ENCODE results near the gene LY6G6C. TPM values are rescaled to one million over a fixed set of nuclear protein-coding genes. Genes with fewer than 3 reads are reported as not detected.
"Not testable (repeated sequence)": the region's sequence is repeated elsewhere in the genome, so short reads cannot be mapped to it uniquely, and the experiment has no call there.

The LY6G6C gene
- total RNA-seq, 1 donor from 2014 or later = not detected

GRCh38 chr6:31718265-31718664, 3.3 kb downstream of the LY6G6C start:
- H3K9me3 ChIP-seq (ENCODE audit: control insufficient read depth in 3 of 3, low read length in 3 of 3) = no peaks in the 10 kb centered on the region

GRCh38 chr6:31717499-31718222, 3.9 kb downstream of the LY6G6C start:
- Histone ChIP-seq H3K4me1 (ENCODE audit: control insufficient read depth in 3 of 3, insufficient read depth in 3 of 3, low read length in 3 of 3) (peaks cover 0 to 5% (median 0%) of the 10 kb centered on the region in 3 donors), H3K9ac (ENCODE audit: low read depth in 1 of 3, low read length in 3 of 3) (no peak overlapping the region), H3K27me3 (ENCODE audit: control insufficient read depth in 3 of 3, insufficient read depth in 3 of 3, low read length in 3 of 3) (no peaks in the 10 kb centered on the region), H3K4me3 (ENCODE audit: low read length in 3 of 3) (no peak overlapping the region), H3K9me3 (ENCODE audit: control insufficient read depth in 3 of 3, low read length in 3 of 3) (no peaks in the 10 kb centered on the region), H3K27ac (ENCODE audit: low read depth, low read length) (no peak overlapping the region), H3K36me3 (ENCODE audit: control insufficient read depth in 3 of 3, insufficient read depth in 3 of 3, low read length in 3 of 3) (no peaks in the 10 kb centered on the region)

More at GRCh38 chr6:31718265-31718664, 3.3 kb downstream of the LY6G6C start:
- H3K27ac ChIP-seq (ENCODE audit: low read depth, low read length) = no peak overlapping the region
- peaks cover 0 to 5% (median 0%) of the 10 kb centered on the region in 3 donors for H3K4me1 ChIP-seq (ENCODE audit: control insufficient read depth in 3 of 3, insufficient read depth in 3 of 3, low read length in 3 of 3)
- H3K4me3 ChIP-seq (ENCODE audit: low read length in 3 of 3) = no peak overlapping the region
- H3K9ac ChIP-seq (ENCODE audit: low read depth in 1 of 3, low read length in 3 of 3) = no peak overlapping the region
- no peaks in the 10 kb centered on the region for H3K27me3 ChIP-seq (ENCODE audit: control insufficient read depth in 3 of 3, insufficient read depth in 3 of 3, low read length in 3 of 3)
- H3K36me3 ChIP-seq (ENCODE audit: control insufficient read depth in 3 of 3, insufficient read depth in 3 of 3, low read length in 3 of 3) = no peaks in the 10 kb centered on the region

- H3K4me1 ChIP-seq (ENCODE audit: control insufficient read depth in 3 of 3, insufficient read depth in 3 of 3, low read length in 3 of 3) = peaks cover 0 to 5% (median 0%) of the 10 kb centered on the region in 3 donors
- H3K27me3 ChIP-seq (ENCODE audit: control insufficient read depth in 3 of 3, insufficient read depth in 3 of 3, low read length in 3 of 3) = peaks cover 0 to 5% (median 0%) of the 10 kb centered on the region in 3 donors
- no peak within 1 kb of the TSS for H3K4me3 ChIP-seq (ENCODE audit: low read length in 3 of 3)
- no peaks in the 10 kb centered on the region for H3K36me3 ChIP-seq (ENCODE audit: control insufficient read depth in 3 of 3, insufficient read depth in 3 of 3, low read length in 3 of 3)
- no peak within 1 kb of the TSS for H3K9ac ChIP-seq (ENCODE audit: low read depth in 1 of 3, low read length in 3 of 3)
- H3K27ac ChIP-seq (ENCODE audit: low read depth, low read length) = no peak within 1 kb of the TSS
- H3K9me3 ChIP-seq (ENCODE audit: control insufficient read depth in 3 of 3, low read length in 3 of 3) = no peaks in the 10 kb centered on the region
Observed at GRCh38 chr6:31715022-31715958, 6.3 kb downstream of the LY6G6C start, which contains the start of gene LY6G6D. LY6G6D (plus strand) TSS chr6:31715348; CDS start chr6:31715356, 8 bp downstream.

- Histone ChIP-seq H3K36me3 (ENCODE audit: control insufficient read depth in 3 of 3, insufficient read depth in 3 of 3, low read length in 3 of 3) (no peaks in the 10 kb centered on the region), H3K4me1 (ENCODE audit: control insufficient read depth in 3 of 3, insufficient read depth in 3 of 3, low read length in 3 of 3) (peaks cover 0 to 5% (median 0%) of the 10 kb centered on the region in 3 donors), H3K27ac (ENCODE audit: low read depth, low read length) (no peak overlapping the region), H3K4me3 (ENCODE audit: low read length in 3 of 3) (no peak overlapping the region), H3K9ac (ENCODE audit: low read depth in 1 of 3, low read length in 3 of 3) (no peak overlapping the region), H3K9me3 (ENCODE audit: control insufficient read depth in 3 of 3, low read length in 3 of 3) (no peaks in the 10 kb centered on the region), H3K27me3 (ENCODE audit: control insufficient read depth in 3 of 3, insufficient read depth in 3 of 3, low read length in 3 of 3) (peaks cover 0 to 5% (median 0%) of the 10 kb centered on the region in 3 donors)
Observed at GRCh38 chr6:31713991-31714684, 7.4 kb downstream of the LY6G6C start.

- Histone ChIP-seq H3K36me3 (ENCODE audit: control insufficient read depth in 3 of 3, insufficient read depth in 3 of 3, low read length in 3 of 3) (no peaks in the 10 kb centered on the region), H3K4me3 (ENCODE audit: low read length in 3 of 3) (no peak overlapping the region), H3K4me1 (ENCODE audit: control insufficient read depth in 3 of 3, insufficient read depth in 3 of 3, low read length in 3 of 3) (peaks cover 0 to 5% (median 0%) of the 10 kb centered on the region in 3 donors), H3K27me3 (ENCODE audit: control insufficient read depth in 3 of 3, insufficient read depth in 3 of 3, low read length in 3 of 3) (peaks cover 0 to 5% (median 0%) of the 10 kb centered on the region in 3 donors), H3K27ac (ENCODE audit: low read depth, low read length) (no peak overlapping the region), H3K9ac (ENCODE audit: low read depth in 1 of 3, low read length in 3 of 3) (no peak overlapping the region), H3K9me3 (ENCODE audit: control insufficient read depth in 3 of 3, low read length in 3 of 3) (no peaks in the 10 kb centered on the region)
Observed at GRCh38 chr6:31713465-31713864, 8.1 kb downstream of the LY6G6C start.

GRCh38 chr6:31712296-31712695, 9.2 kb downstream of the LY6G6C start:
- Histone ChIP-seq H3K27me3 (ENCODE audit: control insufficient read depth in 3 of 3, insufficient read depth in 3 of 3, low read length in 3 of 3) (peaks cover 0 to 5% (median 0%) of the 10 kb centered on the region in 3 donors), H3K36me3 (ENCODE audit: control insufficient read depth in 3 of 3, insufficient read depth in 3 of 3, low read length in 3 of 3) (no peaks in the 10 kb centered on the region), H3K4me3 (ENCODE audit: low read length in 3 of 3) (no peak overlapping the region), H3K9ac (ENCODE audit: low read depth in 1 of 3, low read length in 3 of 3) (no peak overlapping the region), H3K4me1 (ENCODE audit: control insufficient read depth in 3 of 3, insufficient read depth in 3 of 3, low read length in 3 of 3) (peaks cover 0 to 5% (median 0%) of the 10 kb centered on the region in 3 donors), H3K27ac (ENCODE audit: low read depth, low read length) (no peak overlapping the region), H3K9me3 (ENCODE audit: control insufficient read depth in 3 of 3, low read length in 3 of 3) (no peaks in the 10 kb centered on the region)

- H3K9me3 ChIP-seq (ENCODE audit: control insufficient read depth in 3 of 3, low read length in 3 of 3) = no peaks in the 10 kb centered on the region
- no peak overlapping the region for H3K27ac ChIP-seq (ENCODE audit: low read depth, low read length)
- H3K36me3 ChIP-seq (ENCODE audit: control insufficient read depth in 3 of 3, insufficient read depth in 3 of 3, low read length in 3 of 3) = no peaks in the 10 kb centered on the region
- no peak overlapping the region for H3K4me3 ChIP-seq (ENCODE audit: low read length in 3 of 3)
- H3K27me3 ChIP-seq (ENCODE audit: control insufficient read depth in 3 of 3, insufficient read depth in 3 of 3, low read length in 3 of 3) = peaks cover 0 to 5% (median 0%) of the 10 kb centered on the region in 3 donors
- H3K4me1 ChIP-seq (ENCODE audit: control insufficient read depth in 3 of 3, insufficient read depth in 3 of 3, low read length in 3 of 3) = peaks cover 0 to 5% (median 0%) of the 10 kb centered on the region in 3 donors
- no peak overlapping the region for H3K9ac ChIP-seq (ENCODE audit: low read depth in 1 of 3, low read length in 3 of 3)
Observed at GRCh38 chr6:31711233-31711632, 10.3 kb downstream of the LY6G6C start.

GRCh38 chr6:31710523-31711219, 10.9 kb downstream of the LY6G6C start:
- Histone ChIP-seq H3K27me3 (ENCODE audit: control insufficient read depth in 3 of 3, insufficient read depth in 3 of 3, low read length in 3 of 3) (peaks cover 0 to 5% (median 0%) of the 10 kb centered on the region in 3 donors), H3K36me3 (ENCODE audit: control insufficient read depth in 3 of 3, insufficient read depth in 3 of 3, low read length in 3 of 3) (no peaks in the 10 kb centered on the region), H3K4me1 (ENCODE audit: control insufficient read depth in 3 of 3, insufficient read depth in 3 of 3, low read length in 3 of 3) (peaks cover 0 to 5% (median 0%) of the 10 kb centered on the region in 3 donors), H3K9ac (ENCODE audit: low read depth in 1 of 3, low read length in 3 of 3) (no peak overlapping the region), H3K9me3 (ENCODE audit: control insufficient read depth in 3 of 3, low read length in 3 of 3) (no peaks in the 10 kb centered on the region), H3K4me3 (ENCODE audit: low read length in 3 of 3) (no peak overlapping the region), H3K27ac (ENCODE audit: low read depth, low read length) (no peak overlapping the region)

- H3K4me3 ChIP-seq (ENCODE audit: low read length in 3 of 3); H3K9me3 ChIP-seq (ENCODE audit: control insufficient read depth in 3 of 3, low read length in 3 of 3); H3K27ac ChIP-seq (ENCODE audit: low read depth, low read length); H3K36me3 ChIP-seq (ENCODE audit: control insufficient read depth in 3 of 3, insufficient read depth in 3 of 3, low read length in 3 of 3); H3K27me3 ChIP-seq (ENCODE audit: control insufficient read depth in 3 of 3, insufficient read depth in 3 of 3, low read length in 3 of 3); H3K9ac ChIP-seq (ENCODE audit: low read depth in 1 of 3, low read length in 3 of 3); H3K4me1 ChIP-seq (ENCODE audit: control insufficient read depth in 3 of 3, insufficient read depth in 3 of 3, low read length in 3 of 3): not testable (repeated sequence)
Observed at GRCh38 chr6:31709157-31709556, 12.4 kb downstream of the LY6G6C start.

Measured in skeletal muscle tissue (tissue), 4 donors.